Neural cell (in vitro differentiated cells): ENCODE results near the gene MEPCE. TPM values are rescaled to one million over a fixed set of nuclear protein-coding genes. Genes with fewer than 3 reads are reported as not detected.

Experiments used
- H2AFZ ChIP-seq: fragments of 200-600, 300-800 bp; sonication (generic), shearing (Covaris generic); 2 replicates; pipeline ENCODE4 v1.6.0; 2014; ENCODE audit warnings: low read depth, mild to moderate bottlenecking, antibody characterized with exemption, low read length, moderate library complexity
- H3F3A ChIP-seq: fragments of 200-600 bp; shearing (Covaris generic); 2 replicates; pipeline ENCODE4 v1.6.1; 2016; ENCODE audit warnings: mild to moderate bottlenecking, moderate library complexity, mixed read lengths, antibody characterized with exemption, low read length; ENCODE audit not compliant: insufficient read depth, poor library complexity, severe bottlenecking
- H3K27ac ChIP-seq: fragments of 200-600, 300-800 bp; sonication (generic), shearing (Covaris generic); 2 replicates; pipeline ENCODE4 v1.5.1; 2014; ENCODE audit warnings: mild to moderate bottlenecking, low read length, moderate library complexity
- H3K27me3 ChIP-seq: fragments of 300-800, 200-600 bp; sonication (generic), shearing (Covaris generic); 2 replicates; pipeline ENCODE4 v1.6.0; 2014; ENCODE audit warnings: mild to moderate bottlenecking, low read depth, low read length, moderate library complexity; ENCODE audit not compliant: insufficient read depth
- H3K36me3 ChIP-seq: fragments of 300-800, 200-600 bp; sonication (generic), shearing (Covaris generic); 2 replicates; pipeline ENCODE4 v1.5.1; 2014; ENCODE audit warnings: mild to moderate bottlenecking, antibody characterized with exemption, low read length, moderate library complexity; ENCODE audit not compliant: insufficient read depth
- H3K4me2 ChIP-seq: fragments of 300-800, 200-600 bp; sonication (generic), shearing (Covaris generic); 2 replicates; pipeline ENCODE4 v1.6.0; 2014; ENCODE audit warnings: mild to moderate bottlenecking, low read length
- H3K4me3 ChIP-seq: fragments of 300-800, 200-600 bp; sonication (generic), shearing (Covaris generic); 2 replicates; pipeline ENCODE4 v1.5.1; 2014; ENCODE audit warnings: mild to moderate bottlenecking, low read length, moderate library complexity
- H3K79me2 ChIP-seq: fragments of 200-600 bp; shearing (Covaris generic); replicated peaks from 2 replicates; pipeline ENCODE4 v1.6.0; 2014; ENCODE audit warnings: mild to moderate bottlenecking, low read length, moderate library complexity; ENCODE audit not compliant: insufficient read depth
- H3K9ac ChIP-seq: fragments of 300-800, 200-600 bp; sonication (generic), shearing (Covaris generic); 2 replicates; pipeline ENCODE4 v1.6.1; 2016; ENCODE audit warnings: mild to moderate bottlenecking, low read length, mixed read lengths
- H3K9me2 ChIP-seq: fragments of 200-600 bp; shearing (Covaris generic); 2 replicates; pipeline ENCODE4 v1.6.1; 2016; ENCODE audit warnings: mild to moderate bottlenecking, low read length, mixed read lengths; ENCODE audit not compliant: insufficient read depth
- H3K9me3 ChIP-seq: fragments of 200-600, 300-800 bp; sonication (generic), shearing (Covaris generic); 2 replicates; pipeline ENCODE4 v1.6.1; 2016; ENCODE audit warnings: mild to moderate bottlenecking, mixed run types, low read length, moderate library complexity, mixed read lengths
- H4K20me1 ChIP-seq: fragments of 200-600 bp; shearing (Covaris generic); 2 replicates; pipeline ENCODE4 v1.6.1; 2016; ENCODE audit warnings: mild to moderate bottlenecking, mixed run types; ENCODE audit not compliant: insufficient read depth
- EP300 ChIP-seq: fragments of 450-650 bp; conservative IDR thresholded peaks from 2 replicates; pipeline ENCODE4 v1.6.1; 2014; ENCODE audit warnings: antibody characterized with exemption, mild to moderate bottlenecking, moderate library complexity; ENCODE audit not compliant: poor library complexity, severe bottlenecking
- EZH2 ChIP-seq: fragments of 200-600, 300-800 bp; shearing (Covaris generic), sonication (generic); IDR thresholded peaks from 2 replicates; pipeline ENCODE4 v1.6.1; 2014; ENCODE audit warnings: antibody characterized with exemption, low read length, borderline replicate concordance, mild to moderate bottlenecking; ENCODE audit not compliant: insufficient read depth, poor library complexity, severe bottlenecking
- MXI1 ChIP-seq: fragments of 450-650 bp; conservative IDR thresholded peaks from 2 replicates; pipeline ENCODE4 v1.6.1; 2014; ENCODE audit warnings: antibody characterized with exemption, mild to moderate bottlenecking; ENCODE audit not compliant: poor library complexity, severe bottlenecking
- POLR2AphosphoS5 ChIP-seq: IDR thresholded peaks from 2 replicates; pipeline ENCODE4 v1.6.1; 2012
- RAD21 ChIP-seq: fragments of 450-650 bp; conservative IDR thresholded peaks from 2 replicates; pipeline ENCODE4 v1.6.1; 2014; ENCODE audit warnings: antibody characterized with exemption, mild to moderate bottlenecking, moderate library complexity
- SMC3 ChIP-seq: fragments of 450-650 bp; conservative IDR thresholded peaks from 2 replicates; pipeline ENCODE4 v1.6.1; 2014; ENCODE audit warnings: antibody characterized with exemption, mild to moderate bottlenecking, moderate library complexity; ENCODE audit not compliant: poor library complexity
- TAF1 ChIP-seq: IDR thresholded peaks from 2 replicates; pipeline ENCODE4 v1.6.1; 2012; ENCODE audit warnings: low read depth
- polyA plus RNA-seq: library from polyadenylated mRNA; depleted of rRNA; stranded (reverse); fragments of >200 nt; gene quantifications from 2 replicates; pipeline ENCODE4 v1.2.3, GENCODE V29; 2014
- TF ChIP-seq, protein P1 (sequence below): IDR thresholded peaks from 2 replicates; pipeline ENCODE4 v1.6.1; 2012; ENCODE audit warnings: borderline replicate concordance
- TF ChIP-seq, protein P2 (sequence below): fragments of 450-650 bp; IDR thresholded peaks from 2 replicates; pipeline ENCODE4 v1.5.1; 2014; ENCODE audit warnings: antibody characterized with exemption, mild to moderate bottlenecking, moderate library complexity; ENCODE audit not compliant: poor library complexity, severe bottlenecking

Gene MEPCE
- polyA plus RNA-seq, 1 donor from 2014 or later: 15.0 TPM

DNA sequence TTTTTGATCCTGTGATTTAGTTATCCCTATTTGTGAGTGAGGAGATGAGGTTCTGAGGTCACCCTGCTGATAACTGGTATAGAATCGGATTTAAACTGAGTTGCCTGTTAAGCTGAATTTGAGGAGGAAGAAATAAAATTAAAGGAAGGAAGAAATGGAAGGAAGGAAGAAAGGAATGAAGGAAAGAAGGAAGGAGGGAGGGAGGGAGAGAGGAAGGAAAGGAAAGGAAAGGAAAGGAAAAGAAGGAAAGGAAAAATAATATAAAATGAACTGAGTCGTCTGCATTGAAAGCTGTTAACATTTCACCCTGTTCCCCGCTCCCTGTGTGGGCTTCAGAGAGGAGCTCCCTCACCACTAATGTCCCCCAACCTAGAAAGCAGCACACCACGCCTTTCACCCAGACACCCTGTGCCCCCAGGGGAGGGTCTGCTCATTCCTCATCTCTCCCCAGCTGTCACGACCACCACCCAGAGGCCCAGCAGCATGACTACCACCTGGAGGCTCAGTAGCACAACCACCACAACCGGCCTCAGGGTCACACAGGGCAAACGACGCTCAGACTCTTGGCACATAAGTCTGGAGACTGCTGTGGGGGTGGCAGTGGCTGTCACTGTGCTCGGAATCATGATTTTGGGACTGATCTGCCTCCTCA lies 40.1 kb upstream of the MEPCE start:
- Histone ChIP-seq H3K36me3 (no peaks in the 10 kb centered on the region), H3K9me3 (no peaks in the 10 kb centered on the region), H4K20me1 (no peaks in the 10 kb centered on the region), H3K27ac (no peak overlapping the region), H3K9me2 (no peaks in the 10 kb centered on the region), H3K4me2 (no peak overlapping the region), H3F3A (no peaks in the 10 kb centered on the region), H3K9ac (no peak overlapping the region), H3K27me3 (no peaks in the 10 kb centered on the region), H2AFZ (no peak overlapping the region), H3K4me3 (no peak overlapping the region), H3K79me2 (no peaks in the 10 kb centered on the region)
- TF ChIP-seq, protein P1, sequence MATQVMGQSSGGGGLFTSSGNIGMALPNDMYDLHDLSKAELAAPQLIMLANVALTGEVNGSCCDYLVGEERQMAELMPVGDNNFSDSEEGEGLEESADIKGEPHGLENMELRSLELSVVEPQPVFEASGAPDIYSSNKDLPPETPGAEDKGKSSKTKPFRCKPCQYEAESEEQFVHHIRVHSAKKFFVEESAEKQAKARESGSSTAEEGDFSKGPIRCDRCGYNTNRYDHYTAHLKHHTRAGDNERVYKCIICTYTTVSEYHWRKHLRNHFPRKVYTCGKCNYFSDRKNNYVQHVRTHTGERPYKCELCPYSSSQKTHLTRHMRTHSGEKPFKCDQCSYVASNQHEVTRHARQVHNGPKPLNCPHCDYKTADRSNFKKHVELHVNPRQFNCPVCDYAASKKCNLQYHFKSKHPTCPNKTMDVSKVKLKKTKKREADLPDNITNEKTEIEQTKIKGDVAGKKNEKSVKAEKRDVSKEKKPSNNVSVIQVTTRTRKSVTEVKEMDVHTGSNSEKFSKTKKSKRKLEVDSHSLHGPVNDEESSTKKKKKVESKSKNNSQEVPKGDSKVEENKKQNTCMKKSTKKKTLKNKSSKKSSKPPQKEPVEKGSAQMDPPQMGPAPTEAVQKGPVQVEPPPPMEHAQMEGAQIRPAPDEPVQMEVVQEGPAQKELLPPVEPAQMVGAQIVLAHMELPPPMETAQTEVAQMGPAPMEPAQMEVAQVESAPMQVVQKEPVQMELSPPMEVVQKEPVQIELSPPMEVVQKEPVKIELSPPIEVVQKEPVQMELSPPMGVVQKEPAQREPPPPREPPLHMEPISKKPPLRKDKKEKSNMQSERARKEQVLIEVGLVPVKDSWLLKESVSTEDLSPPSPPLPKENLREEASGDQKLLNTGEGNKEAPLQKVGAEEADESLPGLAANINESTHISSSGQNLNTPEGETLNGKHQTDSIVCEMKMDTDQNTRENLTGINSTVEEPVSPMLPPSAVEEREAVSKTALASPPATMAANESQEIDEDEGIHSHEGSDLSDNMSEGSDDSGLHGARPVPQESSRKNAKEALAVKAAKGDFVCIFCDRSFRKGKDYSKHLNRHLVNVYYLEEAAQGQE: no peak
- TF ChIP-seq EP300: no peak
- TF ChIP-seq POLR2AphosphoS5: no peak
- no peak for TF ChIP-seq SMC3
- TF ChIP-seq, protein P2, sequence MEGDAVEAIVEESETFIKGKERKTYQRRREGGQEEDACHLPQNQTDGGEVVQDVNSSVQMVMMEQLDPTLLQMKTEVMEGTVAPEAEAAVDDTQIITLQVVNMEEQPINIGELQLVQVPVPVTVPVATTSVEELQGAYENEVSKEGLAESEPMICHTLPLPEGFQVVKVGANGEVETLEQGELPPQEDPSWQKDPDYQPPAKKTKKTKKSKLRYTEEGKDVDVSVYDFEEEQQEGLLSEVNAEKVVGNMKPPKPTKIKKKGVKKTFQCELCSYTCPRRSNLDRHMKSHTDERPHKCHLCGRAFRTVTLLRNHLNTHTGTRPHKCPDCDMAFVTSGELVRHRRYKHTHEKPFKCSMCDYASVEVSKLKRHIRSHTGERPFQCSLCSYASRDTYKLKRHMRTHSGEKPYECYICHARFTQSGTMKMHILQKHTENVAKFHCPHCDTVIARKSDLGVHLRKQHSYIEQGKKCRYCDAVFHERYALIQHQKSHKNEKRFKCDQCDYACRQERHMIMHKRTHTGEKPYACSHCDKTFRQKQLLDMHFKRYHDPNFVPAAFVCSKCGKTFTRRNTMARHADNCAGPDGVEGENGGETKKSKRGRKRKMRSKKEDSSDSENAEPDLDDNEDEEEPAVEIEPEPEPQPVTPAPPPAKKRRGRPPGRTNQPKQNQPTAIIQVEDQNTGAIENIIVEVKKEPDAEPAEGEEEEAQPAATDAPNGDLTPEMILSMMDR: no peak
- no peak for TF ChIP-seq RAD21
- no peak for TF ChIP-seq EZH2
- TF ChIP-seq MXI1: no peak
- no peak for TF ChIP-seq TAF1

DNA sequence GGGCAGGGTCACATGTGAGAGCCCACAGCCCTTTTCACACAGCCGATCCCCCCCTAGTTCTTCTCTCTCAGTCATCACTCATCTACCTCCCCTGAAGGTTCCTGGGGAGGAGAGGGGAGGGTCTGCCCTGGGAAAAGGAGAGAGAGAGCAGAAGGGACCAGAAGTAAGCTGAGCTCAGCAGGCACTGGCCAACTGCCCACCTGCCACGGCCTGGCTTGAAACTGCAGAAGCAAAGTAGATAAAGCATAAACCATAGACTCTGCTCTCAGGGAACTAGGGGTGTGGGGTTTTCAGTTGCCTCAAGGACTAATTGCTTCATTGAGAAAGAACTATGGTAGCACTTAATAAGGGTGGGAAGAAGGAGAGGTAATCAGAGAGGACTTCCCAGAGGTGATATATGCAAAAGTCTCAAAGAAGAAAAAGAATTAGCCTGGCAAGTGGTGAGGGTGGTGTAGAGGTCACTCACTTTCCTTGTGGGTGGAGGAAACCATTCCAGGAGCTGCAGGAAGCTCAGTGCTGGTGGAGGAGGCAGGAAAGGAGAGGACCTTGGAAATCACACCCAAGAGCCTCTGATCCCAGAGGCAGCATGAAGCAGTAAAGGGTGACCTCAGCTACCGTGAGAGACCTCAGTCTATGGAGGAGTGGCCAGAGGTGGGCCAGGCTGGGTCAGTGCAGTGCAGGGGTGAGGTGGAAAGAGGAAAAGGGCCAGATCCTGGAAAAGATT lies 39.2 kb upstream of the MEPCE start:
- H3K27ac ChIP-seq: no peak overlapping the region
- TF ChIP-seq SMC3 (no peak), EZH2 (no peak), MXI1 (no peak), POLR2AphosphoS5 (no peak), EP300 (no peak), TAF1 (no peak), RAD21 (no peak)
- TF ChIP-seq, protein P1: no peak
- TF ChIP-seq, protein P2: no peak
- no peak overlapping the region for H3K9ac ChIP-seq
- H4K20me1 ChIP-seq: no peaks in the 10 kb centered on the region
- H3K4me2 ChIP-seq: no peak overlapping the region
- H3F3A ChIP-seq: no peaks in the 10 kb centered on the region
- no peaks in the 10 kb centered on the region for H3K36me3 ChIP-seq
- H3K27me3 ChIP-seq: no peaks in the 10 kb centered on the region
- H2AFZ ChIP-seq: no peak overlapping the region
- H3K79me2 ChIP-seq: no peaks in the 10 kb centered on the region
- H3K4me3 ChIP-seq: no peak overlapping the region
- H3K9me3 ChIP-seq: no peaks in the 10 kb centered on the region
- H3K9me2 ChIP-seq: no peaks in the 10 kb centered on the region
